Activated CD4-positive, CD25-positive, alpha-beta regulatory T cell treated with anti-CD3 and anti-CD28 coated beads, Interleukin-2, amount 50 U/mL, for 72 hours (primary cell): ENCODE measurements around the gene PARD6B.

Source experiments
- DNase-seq: peaks from one replicate; pipeline ENCODE4 v3.0.0; 2021

The PARD6B gene

DNA sequence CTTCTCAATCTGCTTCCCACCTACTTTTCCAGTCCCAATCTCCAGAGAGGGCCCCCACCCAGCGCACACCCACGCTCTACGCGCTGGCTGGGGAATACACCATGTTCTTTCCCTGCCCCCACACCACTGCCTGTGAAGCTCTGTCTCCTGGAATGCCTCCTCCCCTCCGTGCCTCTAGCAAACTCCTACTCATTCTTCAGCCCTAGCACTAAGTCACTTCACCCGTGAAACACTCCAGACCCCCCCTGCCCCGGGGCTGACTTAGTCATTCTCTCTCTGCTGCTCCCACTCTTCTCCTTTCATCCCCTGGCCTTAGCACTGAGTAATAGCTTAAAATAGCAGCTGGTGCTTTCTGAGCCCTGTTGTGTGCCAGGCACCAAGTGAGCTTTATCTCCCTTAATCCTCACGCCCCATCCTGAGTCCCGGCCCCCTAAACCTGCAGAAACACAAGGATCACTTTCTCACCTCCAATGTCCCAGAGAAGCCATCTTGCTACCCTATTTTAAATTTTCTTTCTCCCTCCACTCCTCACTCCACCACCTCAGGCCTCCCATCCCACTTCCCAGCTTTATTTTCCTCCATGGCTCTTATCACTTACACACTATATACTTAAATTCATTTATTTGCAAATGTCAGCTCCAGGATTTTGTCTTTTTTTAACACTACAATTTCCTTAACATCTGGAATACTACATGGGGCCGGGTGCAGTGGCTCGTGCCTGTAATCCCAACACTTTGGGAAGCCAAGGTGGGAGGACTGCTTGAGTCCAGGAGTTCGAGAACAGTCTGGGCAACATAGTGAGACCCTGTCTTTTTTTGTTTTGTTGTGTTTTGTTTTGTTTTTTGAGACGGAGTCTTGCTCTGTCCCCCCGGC, 6.3 kb upstream of the PARD6B start:
- peak; percentile 36 for DNase-seq

DNA sequence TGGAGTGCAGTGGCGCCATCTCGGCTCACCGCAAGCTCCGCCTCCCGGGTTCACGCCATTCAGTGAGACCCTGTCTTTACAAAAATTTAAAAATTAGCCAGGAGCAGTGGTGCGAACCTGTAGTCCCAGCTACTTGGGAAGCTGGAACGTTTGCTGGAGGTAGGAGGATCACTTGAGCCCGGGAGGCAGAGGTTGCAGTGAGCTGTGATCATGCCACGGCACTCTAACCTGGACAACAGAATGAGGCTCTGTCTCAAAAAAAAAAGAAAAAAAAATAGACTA, 5.7 kb upstream of the PARD6B start:
- DNase-seq: no peak

DNA sequence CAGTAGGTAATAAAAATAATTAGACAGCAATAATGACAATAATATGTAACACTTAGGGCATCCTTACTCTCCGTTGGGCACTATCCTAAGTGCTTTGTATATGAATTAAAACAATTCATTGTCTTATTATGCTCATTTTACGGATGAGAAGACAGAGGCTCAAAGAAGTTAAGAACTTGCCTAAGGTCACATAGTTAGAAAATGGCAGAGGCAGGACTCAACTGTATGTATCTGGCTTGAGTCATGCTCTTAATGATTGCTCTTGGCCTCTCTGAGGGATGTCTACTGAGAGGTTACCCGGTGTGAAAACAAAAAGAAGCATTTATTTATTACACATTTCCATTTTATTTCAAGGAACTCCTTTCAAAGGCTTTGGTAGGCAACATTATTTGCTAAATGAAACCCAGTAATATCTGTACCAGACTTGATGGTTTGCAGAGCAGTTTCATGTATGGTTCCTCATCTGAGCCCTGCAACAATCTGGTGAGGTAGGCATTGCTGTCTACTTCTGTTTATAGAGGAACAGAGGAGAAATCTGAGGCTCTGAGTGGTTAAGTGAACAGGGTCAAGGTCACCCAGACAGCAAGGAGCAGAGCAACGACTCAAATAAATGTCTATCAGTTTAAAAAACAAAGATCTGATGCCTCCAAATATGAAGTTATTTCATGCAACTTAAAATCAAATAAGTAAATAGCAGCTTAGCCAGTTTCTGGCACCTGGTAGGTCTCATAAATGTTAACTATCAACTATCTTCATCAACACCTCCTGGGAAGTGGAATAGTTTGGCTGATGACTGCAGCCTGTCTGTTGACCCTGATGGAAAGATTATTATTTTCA, 4.2 kb upstream of the PARD6B start:
- DNase-seq: no peak

- no peak for DNase-seq
These were observed 3.4 kb upstream of the PARD6B start for GRCh38 chr20:50727792-50728485.

- DNase-seq: no peak
These were observed 2.8 kb upstream of the PARD6B start for GRCh38 chr20:50728486-50728980.

GRCh38 chr20:50728981-50729874, 2.2 kb upstream of the PARD6B start:
- no peak for DNase-seq

DNA sequence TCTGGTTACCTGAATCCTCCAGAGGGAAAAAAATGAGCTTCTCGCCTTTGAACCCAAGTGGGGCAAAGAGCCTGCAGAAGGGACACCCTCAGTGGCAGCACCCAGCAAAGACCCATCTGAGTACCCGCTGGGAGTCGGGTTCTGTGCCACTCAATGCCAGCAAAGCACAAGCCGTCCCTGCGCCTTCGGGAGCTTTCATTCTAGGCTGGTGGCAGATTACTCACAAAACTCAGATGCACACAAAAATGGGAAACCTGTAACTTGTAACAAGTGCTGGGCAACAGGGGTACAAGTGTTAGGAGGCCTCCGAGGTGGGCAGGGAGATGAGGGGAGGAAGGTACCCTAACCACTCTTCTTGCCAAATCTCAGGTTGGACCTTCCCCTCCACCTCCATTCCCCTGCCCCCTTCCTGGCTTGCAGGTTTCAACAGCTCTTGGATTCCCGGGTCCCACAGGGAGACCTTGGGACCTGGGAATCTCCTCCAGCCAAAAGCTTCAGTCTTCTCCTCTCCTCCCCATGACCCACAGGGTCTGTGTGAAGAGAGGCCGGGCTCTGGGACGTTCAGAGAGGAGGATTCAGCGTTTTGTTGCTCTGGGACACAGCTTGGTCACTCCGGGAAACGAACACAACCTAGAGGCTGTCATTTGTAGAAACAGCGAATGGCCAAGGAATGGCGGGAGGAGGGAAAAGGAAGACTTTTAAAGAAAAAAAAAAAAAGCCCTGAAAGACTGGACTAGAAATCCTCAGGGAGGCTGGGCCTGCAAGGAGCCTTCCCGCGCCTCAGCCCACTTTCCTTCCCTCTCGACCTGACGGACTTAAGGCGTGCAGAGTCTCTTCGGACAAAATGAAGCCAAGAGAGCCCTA, 1.2 kb upstream of the PARD6B start:
- DNase-seq: no peak

- no peak for DNase-seq
These were observed 670 bp upstream of the PARD6B start for GRCh38 chr20:50730765-50731054.

GRCh38 chr20:50731930-50732690, 730 bp downstream of the PARD6B start:
- DNase-seq: no peak

DNA sequence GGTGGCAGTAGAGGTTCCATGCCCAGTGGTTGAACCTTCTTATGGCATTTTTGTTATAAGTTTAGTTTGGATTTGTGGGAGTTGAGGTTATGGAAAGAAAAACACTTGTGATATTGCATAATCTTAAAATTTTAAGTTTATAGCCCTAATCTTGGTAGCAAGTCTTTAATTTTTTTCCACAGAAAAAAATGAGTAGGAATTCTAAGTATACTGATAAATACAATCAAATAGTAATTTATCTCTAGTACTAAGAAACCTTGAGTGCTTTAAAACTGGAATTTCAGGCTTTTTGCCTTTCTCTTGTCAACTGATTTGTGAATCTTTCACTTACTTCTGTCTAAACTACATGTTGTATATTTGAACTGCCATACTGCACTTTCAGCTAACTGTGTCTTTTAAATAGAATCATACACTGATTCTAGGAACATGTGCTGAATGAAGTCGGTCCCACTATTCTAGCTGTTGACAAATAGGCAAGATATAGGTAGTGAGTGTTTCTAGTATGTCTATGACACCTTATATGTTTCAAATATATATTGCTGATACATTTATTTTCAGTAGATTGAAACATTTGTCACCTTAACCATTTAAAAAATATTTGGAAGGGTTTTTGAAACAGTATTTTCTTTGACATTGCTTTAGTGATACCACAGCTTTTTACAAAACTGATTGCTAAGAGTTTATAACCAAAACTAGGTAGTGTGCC, 2.4 kb downstream of the PARD6B start:
- DNase-seq: no peak

DNA sequence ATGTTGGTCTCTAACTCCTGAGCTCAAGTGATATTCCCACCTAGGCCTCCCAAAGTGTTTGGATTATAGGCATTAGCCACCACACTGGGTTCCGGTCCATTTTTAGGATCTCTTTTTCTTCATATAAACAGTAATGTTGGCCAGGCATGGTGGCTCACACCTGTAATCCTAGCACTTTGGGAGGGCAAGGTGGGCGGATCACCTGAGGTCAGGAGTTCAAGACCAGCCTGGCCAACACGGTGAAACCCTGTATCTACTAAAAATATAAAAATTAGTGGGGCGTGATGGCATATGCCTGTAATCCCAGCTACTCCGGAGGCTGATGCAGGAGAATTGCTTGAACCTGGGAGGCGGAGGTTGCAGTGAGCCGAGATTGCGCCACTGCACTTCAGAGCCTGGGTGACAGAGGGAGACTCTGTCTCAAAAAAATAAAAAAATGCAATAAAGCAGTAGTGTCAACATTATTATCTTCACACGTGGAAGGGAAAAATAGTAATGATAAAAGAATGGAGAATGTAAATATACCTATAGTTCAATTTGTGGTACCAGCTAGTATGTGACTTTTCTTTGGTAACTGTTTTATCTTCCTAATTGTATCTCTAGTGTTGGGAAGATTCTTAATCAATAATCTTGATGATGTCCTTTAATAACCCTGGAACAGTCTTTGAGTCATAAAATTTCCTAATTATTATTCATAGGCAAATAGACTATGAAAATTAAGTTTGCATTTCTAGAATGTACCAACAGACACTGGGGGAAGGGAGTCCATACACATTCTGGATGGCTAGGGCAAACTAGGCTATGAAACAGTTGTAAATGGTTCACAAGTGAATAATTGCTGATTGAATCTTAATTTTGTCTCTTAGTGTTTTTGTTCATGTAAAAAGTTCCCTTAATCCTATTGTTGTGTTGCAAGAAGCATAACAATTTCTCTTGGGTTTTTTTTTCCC, 3.6 kb downstream of the PARD6B start:
- no peak for DNase-seq

- DNase-seq: no peak
These were observed 4.4 kb downstream of the PARD6B start for GRCh38 chr20:50735813-50736212.

DNA sequence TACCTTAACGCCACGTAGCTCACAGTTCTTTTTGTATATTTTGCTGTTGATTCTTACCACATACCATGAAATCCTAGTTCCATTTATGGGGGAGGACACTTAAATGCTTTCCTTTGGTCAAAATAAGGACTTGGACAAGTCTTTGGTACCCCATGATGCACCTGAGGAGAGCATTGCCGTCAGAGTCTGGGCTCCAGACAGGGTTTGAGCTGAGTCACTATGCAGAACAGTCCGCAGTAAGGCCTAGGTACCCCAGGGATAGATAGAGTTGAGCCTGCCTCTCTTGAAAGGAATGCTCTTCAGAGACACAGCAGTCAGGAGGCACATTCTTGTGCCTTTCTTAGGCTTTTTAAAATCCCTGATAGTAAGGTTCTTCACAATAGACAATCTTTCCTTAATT, 6.0 kb downstream of the PARD6B start:
- no peak for DNase-seq

DNA sequence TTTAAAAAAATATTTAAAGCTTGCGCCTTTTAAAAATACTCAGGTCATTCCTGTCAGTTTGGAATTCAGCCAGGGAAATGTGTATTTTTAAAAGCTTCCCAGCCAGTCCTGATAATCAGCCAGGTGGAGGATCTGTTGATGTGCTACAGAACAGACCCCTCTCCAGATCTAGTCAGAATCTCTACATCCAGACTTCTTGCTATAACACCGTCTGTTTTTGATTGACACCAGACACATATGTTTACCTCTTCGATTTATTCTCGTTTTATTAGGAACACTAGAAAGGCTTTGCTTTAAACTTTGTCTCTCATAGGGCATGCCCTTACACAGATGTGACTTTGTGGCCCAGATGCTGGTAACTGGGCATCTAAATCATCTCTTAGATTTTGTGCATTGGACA, 11.7 kb downstream of the PARD6B start:
- no peak for DNase-seq

GRCh38 chr20:50744143-50744792, 12.9 kb downstream of the PARD6B start:
- no peak for DNase-seq

- no peak for DNase-seq
These were observed 14.3 kb downstream of the PARD6B start for GRCh38 chr20:50745634-50746137.

DNA sequence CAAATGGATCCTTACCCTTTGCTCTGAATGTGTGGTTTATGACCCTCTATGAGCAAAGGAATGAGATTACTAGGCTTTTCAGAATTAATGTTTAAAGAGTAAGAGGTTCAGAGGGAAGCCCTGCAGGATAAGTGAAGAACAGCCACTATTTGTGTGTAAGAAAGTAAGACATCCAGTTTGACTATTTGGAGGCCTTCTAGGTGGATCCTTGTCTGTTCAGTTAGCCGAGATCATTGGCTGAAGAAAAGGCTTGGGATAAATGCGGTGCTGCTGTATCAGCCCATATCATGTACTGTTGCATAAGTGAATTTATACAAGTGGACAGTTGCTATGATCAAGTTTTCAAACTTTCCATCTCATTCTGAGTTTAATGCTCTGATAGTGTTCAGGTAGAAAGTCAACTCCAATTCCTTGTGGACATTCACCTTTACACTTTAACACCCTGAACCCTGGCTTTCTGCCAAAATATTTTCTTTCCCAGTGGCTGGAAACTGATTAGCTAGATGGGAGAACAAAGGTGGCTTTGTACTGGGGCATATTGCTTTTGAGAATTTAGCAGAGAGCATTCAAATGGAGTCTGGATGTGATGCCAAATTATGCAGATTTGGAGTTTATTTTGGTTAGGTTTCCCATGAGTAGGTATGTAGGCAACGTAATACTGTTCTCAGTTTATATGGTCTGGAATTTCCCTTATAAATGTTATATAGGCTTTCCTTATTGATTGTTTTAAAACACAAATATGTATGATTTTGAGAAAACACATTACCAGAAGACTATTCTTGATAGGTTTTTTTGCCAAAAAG, 15.0 kb downstream of the PARD6B start:
- no peak for DNase-seq
